GM18499 (cell line): ENCODE measurements around the gene MOB3B.

Experiments used
- ATAC-seq: cut with Tn5 transposase; IDR thresholded peaks from one replicate; pipeline ENCODE4 v1.9.1; 2021; ENCODE audit warnings: moderate number of reproducible peaks; ENCODE audit not compliant: insufficient read depth, unreplicated experiment

MOB3B gene

GRCh38 chr9:27350382-27350976 lies 179.1 kb downstream of the MOB3B start:
- ATAC-seq = no peak

- no peak for ATAC-seq
Measured at GRCh38 chr9:27349698-27350080, 179.9 kb downstream of the MOB3B start.

- no peak for ATAC-seq
Measured at GRCh38 chr9:27348785-27349697, 180.6 kb downstream of the MOB3B start.

GRCh38 chr9:27347889-27348288 lies 181.7 kb downstream of the MOB3B start:
- no peak for ATAC-seq

GRCh38 chr9:27344776-27345175 lies 184.8 kb downstream of the MOB3B start:
- ATAC-seq = no peak

- no peak for ATAC-seq
Measured at GRCh38 chr9:27341545-27342294, 187.9 kb downstream of the MOB3B start.

GRCh38 chr9:27340961-27341511 lies 188.6 kb downstream of the MOB3B start:
- ATAC-seq = no peak

GRCh38 chr9:27340285-27340674 lies 189.3 kb downstream of the MOB3B start:
- no peak for ATAC-seq

GRCh38 chr9:27339661-27340284 lies 189.8 kb downstream of the MOB3B start:
- ATAC-seq = no peak

- no peak for ATAC-seq
Measured at GRCh38 chr9:27338527-27338903, 191.1 kb downstream of the MOB3B start.

- no peak for ATAC-seq
Measured at GRCh38 chr9:27337833-27338526, 191.6 kb downstream of the MOB3B start.

GRCh38 chr9:27337236-27337635 lies 192.4 kb downstream of the MOB3B start:
- ATAC-seq = no peak

- no peak for ATAC-seq
Measured at GRCh38 chr9:27336829-27337228, 192.8 kb downstream of the MOB3B start.

- no peak for ATAC-seq
Measured at GRCh38 chr9:27336126-27336525, 193.5 kb downstream of the MOB3B start.

GRCh38 chr9:27335075-27335474 lies 194.5 kb downstream of the MOB3B start:
- no peak for ATAC-seq

- peak; percentile 81 for ATAC-seq
Measured at GRCh38 chr9:27333241-27334052, 196.2 kb downstream of the MOB3B start.

- ATAC-seq = no peak
Measured at GRCh38 chr9:27331393-27331792, 198.2 kb downstream of the MOB3B start.

- ATAC-seq = no peak
Measured at GRCh38 chr9:27329291-27329690, 200.3 kb downstream of the MOB3B start.

GRCh38 chr9:27328483-27328882 lies 201.1 kb downstream of the MOB3B start:
- no peak for ATAC-seq
